SK-N-SH (cell line): ENCODE measurements around the gene MBLAC1. TPM values are rescaled to one million over a fixed set of nuclear protein-coding genes. Genes with fewer than 3 reads are reported as not detected.

ENCODE experiments used
- CTCF ChIA-PET: fragments of 300-600, 350-600 bp; formaldehyde crosslinking; extraction: SDS; loops from one replicate; lab custom pipeline; 2021; lab: Yijun Ruan, JAX
- POLR2A ChIA-PET: fragments of 350-600 bp; sonication (Branson Sonifier 250); formaldehyde crosslinking; extraction: SDS; loops from one replicate; lab custom pipeline; 2020; ENCODE audit warnings: antibody characterized with exemption, inconsistent platforms; lab: Yijun Ruan, JAX
- DNase-seq: peaks from one replicate; pipeline ENCODE4 v3.0.0; 2012
- H2AFZ ChIP-seq: fragments of 200-600 bp; sonication (generic); 2 replicates; pipeline ENCODE4 v1.8.1; 2016; ENCODE audit warnings: antibody characterized with exemption, mild to moderate bottlenecking, low read depth
- H3F3A ChIP-seq: fragments of 200-600 bp; sonication (generic); replicated peaks from 2 replicates; pipeline ENCODE3; 2016; ENCODE audit warnings: antibody characterized with exemption, mild to moderate bottlenecking; ENCODE audit not compliant: insufficient read depth
- H3K27ac ChIP-seq, 2 experiments: fragments of 200-500 bp in 1 of 2; fragments of 200-600 bp in 1 of 2; sonication (Bioruptor generic) in 1 of 2; sonication (generic), shearing (Covaris generic) in 1 of 2; 2 replicates each; pipeline versions ENCODE4 v1.5.1 to v1.6.1; 2014 to 2016; ENCODE audit warnings: low read depth in 2 of 2, inconsistent platforms in 1 of 2, low read length in 1 of 2, mild to moderate bottlenecking in 1 of 2, mixed read lengths in 1 of 2
- H3K27me3 ChIP-seq: fragments of 200-600 bp; sonication (generic), shearing (Covaris generic); 2 replicates; pipeline ENCODE4 v1.6.1; 2016; ENCODE audit warnings: mixed run types; ENCODE audit not compliant: insufficient read depth
- H3K36me3 ChIP-seq, 2 experiments: fragments of 200-500 bp in 1 of 2; fragments of 200-600 bp in 1 of 2; sonication (Bioruptor generic) in 1 of 2; sonication (generic) in 1 of 2; replicated peaks in 1 of 2; 2 replicates each; pipeline versions ENCODE3 to v1.5.1; 2014 to 2016; ENCODE audit warnings: low read length in 1 of 2, mild to moderate bottlenecking in 1 of 2; ENCODE audit not compliant: insufficient read depth in 2 of 2, control insufficient read depth in 1 of 2
- H3K4me1 ChIP-seq, 2 experiments: fragments of 200-500 bp in 1 of 2; fragments of 200-600 bp in 1 of 2; sonication (Bioruptor generic) in 1 of 2; sonication (generic), shearing (Covaris generic) in 1 of 2; 2 replicates each; pipeline versions ENCODE4 v1.5.1 to v1.6.1; 2014 to 2016; ENCODE audit warnings: low read depth in 1 of 2, low read length in 1 of 2, mixed run types in 1 of 2; ENCODE audit not compliant: insufficient read depth in 2 of 2, control insufficient read depth in 1 of 2
- H3K4me2 ChIP-seq: fragments of 200-600 bp; sonication (generic), shearing (Covaris generic); 2 replicates; pipeline ENCODE4 v1.6.1; 2017; ENCODE audit warnings: mixed run types
- H3K4me3 ChIP-seq, 2 experiments: fragments of 200-500 bp in 1 of 2; fragments of 200-600 bp in 1 of 2; sonication (Bioruptor generic) in 1 of 2; sonication (generic), shearing (Covaris generic) in 1 of 2; 2 replicates each; pipeline versions ENCODE4 v1.5.1 to v1.8.1; 2014 to 2016; ENCODE audit warnings: low read depth in 2 of 2, inconsistent platforms in 1 of 2, low read length in 1 of 2, mild to moderate bottlenecking in 1 of 2, mixed read lengths in 1 of 2, moderate library complexity in 1 of 2
- H3K79me2 ChIP-seq: fragments of 200-600 bp; sonication (generic); 2 replicates; pipeline ENCODE4 v1.8.1; 2017; ENCODE audit warnings: mild to moderate bottlenecking; ENCODE audit not compliant: insufficient read depth
- H3K9ac ChIP-seq: fragments of 200-600 bp; sonication (generic); 2 replicates; pipeline ENCODE4 v1.6.1; 2017; ENCODE audit warnings: mixed run types
- H3K9me2 ChIP-seq: fragments of 200-600 bp; sonication (generic); 2 replicates; pipeline ENCODE4 v1.6.1; 2017; ENCODE audit warnings: mixed run types
- H3K9me3 ChIP-seq: fragments of 200-600 bp; sonication (generic); 2 replicates; pipeline ENCODE4 v1.6.1; 2017; ENCODE audit warnings: mixed run types, mild to moderate bottlenecking, moderate library complexity
- H4K20me1 ChIP-seq: fragments of 200-600 bp; sonication (generic); 2 replicates; pipeline ENCODE4 v1.6.1; 2017; ENCODE audit warnings: mild to moderate bottlenecking, mixed run types; ENCODE audit not compliant: insufficient read depth
- CTCF ChIP-seq: fragments of 200-600 bp; sonication (generic); IDR thresholded peaks from 2 replicates; pipeline ENCODE4 v1.6.1; 2017; ENCODE audit warnings: antibody characterized with exemption, mild to moderate bottlenecking, moderate library complexity
- ELF1 ChIP-seq: IDR thresholded peaks from 2 replicates; pipeline ENCODE4 v1.4.0; 2012
- FOXJ3 ChIP-seq: sonication (generic); formaldehyde crosslinking; IDR thresholded peaks from 2 replicates; pipeline ENCODE4 v1.5.1; 2020; ENCODE audit warnings: mild to moderate bottlenecking, missing genetic modification reagents
- GATA2 ChIP-seq: sonication (generic); formaldehyde crosslinking; IDR thresholded peaks from 2 replicates; pipeline ENCODE4 v1.5.0; 2020; ENCODE audit warnings: mild to moderate bottlenecking, missing genetic modification reagents
- MXI1 ChIP-seq: IDR thresholded peaks from 2 replicates; pipeline ENCODE4 v1.6.1; 2012; ENCODE audit warnings: mild to moderate bottlenecking, low read depth, low read length, improper control_type of control experiment
- POLR2AphosphoS5 ChIP-seq: IDR thresholded peaks from 2 replicates; pipeline ENCODE4 v1.6.1; 2012; ENCODE audit warnings: low read depth, low read length
- RCOR1 ChIP-seq: fragments of 150-350 bp; IDR thresholded peaks from 2 replicates; pipeline ENCODE4 v1.6.1; 2017; ENCODE audit warnings: antibody characterized with exemption, low read length
- SMC3 ChIP-seq: IDR thresholded peaks from 2 replicates; pipeline ENCODE4 v1.6.1; 2012; ENCODE audit warnings: low read depth, low read length, improper control_type of control experiment
- TEAD4 ChIP-seq: IDR thresholded peaks from 2 replicates; pipeline ENCODE4 v1.4.0; 2012; ENCODE audit warnings: mild to moderate bottlenecking, borderline replicate concordance; ENCODE audit not compliant: insufficient read depth
- YY1 ChIP-seq: IDR thresholded peaks from 2 replicates; pipeline ENCODE4 v1.4.0; 2012; ENCODE audit warnings: low read depth, mild to moderate bottlenecking
- ZBTB33 ChIP-seq: IDR thresholded peaks from 2 replicates; pipeline ENCODE4 v1.4.0; 2012; ENCODE audit warnings: low read depth, borderline replicate concordance
- WGBS: methylation state at CpG from one replicate; pipeline ENCODE4 v1.1.6; 2017; ENCODE audit warnings: low lambda C conversion rate; 5-methylcytosine and 5-hydroxymethylcytosine counted together
- polyA plus RNA-seq, 3 experiments: library from polyadenylated mRNA; depleted of rRNA; stranded (reverse); fragments of >200 nt; gene quantifications; 2 replicates each; pipeline ENCODE4 v1.2.3, GENCODE V29; 2012
- TF ChIP-seq, protein P1 (sequence below): fragments of 150-350 bp; IDR thresholded peaks from 2 replicates; pipeline ENCODE4 v1.6.1; 2016; ENCODE audit warnings: mild to moderate bottlenecking, low read depth, low read length

MBLAC1 gene
- polyA plus RNA-seq, 1 of the 3 experiments (the other 2 are of a cell fraction) = 4.4 TPM

- H2AFZ ChIP-seq = no peak overlapping the region
- no peak overlapping the region for H3K4me3 ChIP-seq
- TF ChIP-seq GATA2 (no peak), FOXJ3 (CRISPR knock-in tag) (no peak), YY1 (no peak), CTCF (no peak), POLR2AphosphoS5 (no peak), ELF1 (no peak), SMC3 (no peak), TEAD4 (no peak), RCOR1 (no peak), ZBTB33 (no peak), MXI1 (no peak)
- TF ChIP-seq, protein P1, sequence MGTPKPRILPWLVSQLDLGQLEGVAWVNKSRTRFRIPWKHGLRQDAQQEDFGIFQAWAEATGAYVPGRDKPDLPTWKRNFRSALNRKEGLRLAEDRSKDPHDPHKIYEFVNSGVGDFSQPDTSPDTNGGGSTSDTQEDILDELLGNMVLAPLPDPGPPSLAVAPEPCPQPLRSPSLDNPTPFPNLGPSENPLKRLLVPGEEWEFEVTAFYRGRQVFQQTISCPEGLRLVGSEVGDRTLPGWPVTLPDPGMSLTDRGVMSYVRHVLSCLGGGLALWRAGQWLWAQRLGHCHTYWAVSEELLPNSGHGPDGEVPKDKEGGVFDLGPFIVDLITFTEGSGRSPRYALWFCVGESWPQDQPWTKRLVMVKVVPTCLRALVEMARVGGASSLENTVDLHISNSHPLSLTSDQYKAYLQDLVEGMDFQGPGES = no peak
- no peak overlapping the region for H3K4me2 ChIP-seq
- peaks cover 7% of the 10 kb centered on the region for H3F3A ChIP-seq
- 91% methylated on average over 5 of the region's 5 CpGs for WGBS
- H3K9me3 ChIP-seq = no peaks in the 10 kb centered on the region
- H3K36me3 ChIP-seq = peaks cover 6 to 21% of the 10 kb centered on the region in 2 experiments
- no peak for DNase-seq
- H3K27ac ChIP-seq = no peak overlapping the region
- H3K27me3 ChIP-seq = no peaks in the 10 kb centered on the region
- H4K20me1 ChIP-seq = no peaks in the 10 kb centered on the region
- no peak overlapping the region for H3K9ac ChIP-seq
- ChIA-PET CTCF (interaction anchor here (1.0 to 7.7 kb wide), 2 partner anchors 42 to 168 kb away, joined by 3 to 54 read pairs; no protein-coding TSS in a partner anchor), POLR2A (no interaction called here)
- H3K9me2 ChIP-seq = no peaks in the 10 kb centered on the region
- H3K4me1 ChIP-seq = peaks cover 0 to 16% of the 10 kb centered on the region in 2 experiments; a peak in 1 of 4 replicates
- peaks cover 15% of the 10 kb centered on the region for H3K79me2 ChIP-seq
Measured at GRCh38 chr7:100174582-100174981, 47.8 kb downstream of the MBLAC1 start.
